ENCODE measurements around the gene WDR7. TPM values are rescaled to one million over a fixed set of nuclear protein-coding genes. Genes with fewer than 3 reads are reported as not detected.

WDR7 gene
- total RNA-seq, 2 experiments from 2014 or later = 28.8 to 30.5 TPM

DNA sequence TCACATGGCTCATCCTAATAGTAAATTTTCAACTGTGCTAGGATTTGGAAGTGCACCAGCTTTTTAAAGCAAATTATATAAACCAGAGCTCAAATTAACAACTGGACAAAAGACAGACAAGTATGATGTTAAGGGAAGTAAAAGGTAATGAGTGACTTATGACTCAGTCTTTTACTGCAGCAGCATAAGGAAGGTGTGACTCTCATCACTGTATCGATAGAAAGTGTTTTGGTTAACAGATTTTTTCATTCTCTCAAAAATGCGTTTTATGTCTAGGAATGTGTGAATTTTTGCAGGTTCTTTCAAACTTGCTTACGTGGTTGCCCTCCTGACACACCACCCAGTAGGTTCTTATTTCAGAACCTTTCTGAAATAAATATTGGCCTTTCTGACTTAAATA lies 251.5 kb downstream of the WDR7 start:
- Mint-ChIP-seq H3K9me3 (no peaks in the 10 kb centered on the region), H3K4me3 (no peak overlapping the region), H3K27ac (no peak overlapping the region), H3K4me1 (ENCODE audit: low read depth) (peaks cover 23% of the 10 kb centered on the region), H3K36me3 (ENCODE audit: low read depth) (peaks cover 6% of the 10 kb centered on the region), H3K27me3 (no peaks in the 10 kb centered on the region)
- ATAC-seq (ENCODE audit: poor library complexity) = no peak
- TF ChIP-seq, protein P1, sequence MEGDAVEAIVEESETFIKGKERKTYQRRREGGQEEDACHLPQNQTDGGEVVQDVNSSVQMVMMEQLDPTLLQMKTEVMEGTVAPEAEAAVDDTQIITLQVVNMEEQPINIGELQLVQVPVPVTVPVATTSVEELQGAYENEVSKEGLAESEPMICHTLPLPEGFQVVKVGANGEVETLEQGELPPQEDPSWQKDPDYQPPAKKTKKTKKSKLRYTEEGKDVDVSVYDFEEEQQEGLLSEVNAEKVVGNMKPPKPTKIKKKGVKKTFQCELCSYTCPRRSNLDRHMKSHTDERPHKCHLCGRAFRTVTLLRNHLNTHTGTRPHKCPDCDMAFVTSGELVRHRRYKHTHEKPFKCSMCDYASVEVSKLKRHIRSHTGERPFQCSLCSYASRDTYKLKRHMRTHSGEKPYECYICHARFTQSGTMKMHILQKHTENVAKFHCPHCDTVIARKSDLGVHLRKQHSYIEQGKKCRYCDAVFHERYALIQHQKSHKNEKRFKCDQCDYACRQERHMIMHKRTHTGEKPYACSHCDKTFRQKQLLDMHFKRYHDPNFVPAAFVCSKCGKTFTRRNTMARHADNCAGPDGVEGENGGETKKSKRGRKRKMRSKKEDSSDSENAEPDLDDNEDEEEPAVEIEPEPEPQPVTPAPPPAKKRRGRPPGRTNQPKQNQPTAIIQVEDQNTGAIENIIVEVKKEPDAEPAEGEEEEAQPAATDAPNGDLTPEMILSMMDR (IDR thresholded peaks at IDR 0.05) = no peak
- intact Hi-C loops (cut with DNase I, micrococcal nuclease) = no loop called here
- no peak for DNase-seq
- Histone ChIP-seq H3K36me3 (ENCODE audit: insufficient read depth, low read length) (no peaks in the 10 kb centered on the region), H3K4me3 (ENCODE audit: low read length) (no peak overlapping the region), H3K27ac (ENCODE audit: low read depth in 1 of 2, low read length in 2 of 2) (no peak overlapping the region), H3K27me3 (ENCODE audit: control insufficient read depth in 1 of 2, insufficient read depth in 2 of 2, low read length in 2 of 2) (no peaks in the 10 kb centered on the region), H3K9me3 (ENCODE audit: control insufficient read depth in 1 of 2, insufficient read depth in 1 of 2, low read length in 2 of 2) (no peaks in the 10 kb centered on the region), H3K4me1 (ENCODE audit: insufficient read depth, low read length) (peaks cover 3% of the 10 kb centered on the region)
- ChIA-PET CTCF (no interaction called here), POLR2A (no interaction called here)

DNA sequence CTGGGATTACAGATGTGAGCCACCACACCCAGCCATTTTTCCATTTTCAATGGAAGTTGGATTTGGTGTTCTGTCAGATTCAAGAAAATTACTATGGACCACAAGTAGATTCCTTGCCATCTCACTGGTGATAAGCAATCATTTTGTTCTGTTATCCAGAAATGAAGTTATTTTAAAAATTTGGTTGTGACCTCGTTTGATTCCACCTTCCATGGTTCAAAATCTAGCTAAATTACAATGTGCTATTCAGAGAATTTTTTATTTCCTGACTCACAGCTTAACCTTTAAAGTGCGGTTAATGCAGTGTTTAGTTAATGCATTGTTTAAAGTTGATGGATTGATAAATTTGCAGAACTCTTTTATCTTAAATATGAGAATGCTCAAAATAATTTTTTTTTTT lies 252.5 kb downstream of the WDR7 start:
- Histone ChIP-seq H3K4me3 (ENCODE audit: low read length) (no peak overlapping the region), H3K36me3 (ENCODE audit: insufficient read depth, low read length) (no peaks in the 10 kb centered on the region), H3K27me3 (ENCODE audit: control insufficient read depth in 1 of 2, insufficient read depth in 2 of 2, low read length in 2 of 2) (no peaks in the 10 kb centered on the region), H3K9me3 (ENCODE audit: control insufficient read depth in 1 of 2, insufficient read depth in 1 of 2, low read length in 2 of 2) (no peaks in the 10 kb centered on the region), H3K27ac (ENCODE audit: low read depth in 1 of 2, low read length in 2 of 2) (no peak overlapping the region), H3K4me1 (ENCODE audit: insufficient read depth, low read length) (peaks cover 3% of the 10 kb centered on the region)
- DNase-seq = no peak
- ATAC-seq (ENCODE audit: poor library complexity) = no peak
- intact Hi-C loops (cut with DNase I, micrococcal nuclease) = no loop called here
- Mint-ChIP-seq H3K27ac (no peak overlapping the region), H3K27me3 (no peaks in the 10 kb centered on the region), H3K36me3 (ENCODE audit: low read depth) (peaks cover 6% of the 10 kb centered on the region), H3K9me3 (no peaks in the 10 kb centered on the region), H3K4me1 (ENCODE audit: low read depth) (peaks cover 17% of the 10 kb centered on the region), H3K4me3 (no peak overlapping the region)
- ChIA-PET POLR2A (no interaction called here), CTCF (no interaction called here)
- TF ChIP-seq, protein P1 (IDR thresholded peaks at IDR 0.05) = no peak

DNA sequence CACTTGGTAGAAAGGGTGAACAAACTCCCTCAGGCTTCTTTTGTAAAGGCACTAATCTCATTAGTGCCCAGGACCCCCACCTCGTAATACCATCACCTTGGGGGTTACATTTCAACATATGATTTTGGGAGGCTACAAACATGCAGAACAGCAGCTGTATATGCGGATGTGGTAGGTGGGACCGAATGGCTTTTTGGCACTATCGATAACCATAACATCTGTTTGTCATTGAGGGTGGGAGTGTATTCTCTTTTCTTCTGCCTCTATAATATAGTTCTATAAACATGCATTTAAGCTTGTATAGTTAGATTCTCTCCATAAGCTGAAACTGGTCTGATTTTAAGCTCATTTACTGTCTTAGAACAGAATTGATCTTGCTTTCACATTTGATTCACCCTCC lies 256.6 kb downstream of the WDR7 start:
- H3K4me3 ChIP-seq (ENCODE audit: low read length) = no peak overlapping the region
- H3K27ac ChIP-seq (ENCODE audit: low read depth in 1 of 2, low read length in 2 of 2) = no peak overlapping the region
- ChIA-PET POLR2A (no interaction called here), CTCF (interaction anchor here (0.8 kb wide), 1 partner anchor 39 kb away, joined by 3 read pairs; no protein-coding TSS in a partner anchor)
- H3K36me3 ChIP-seq (ENCODE audit: insufficient read depth, low read length) = no peaks in the 10 kb centered on the region
- no peak overlapping the region for H3K4me3 Mint-ChIP-seq
- no peaks in the 10 kb centered on the region for H3K9me3 ChIP-seq (ENCODE audit: control insufficient read depth in 1 of 2, insufficient read depth in 1 of 2, low read length in 2 of 2)
- ATAC-seq (ENCODE audit: poor library complexity) = no peak
- H3K36me3 Mint-ChIP-seq (ENCODE audit: low read depth) = peaks cover 15% of the 10 kb centered on the region
- no peak for DNase-seq
- H3K4me1 ChIP-seq (ENCODE audit: insufficient read depth, low read length) = no peaks in the 10 kb centered on the region
- intact Hi-C loops (cut with DNase I, micrococcal nuclease) = no loop called here
- no peaks in the 10 kb centered on the region for H3K4me1 Mint-ChIP-seq (ENCODE audit: low read depth)
- no peaks in the 10 kb centered on the region for H3K27me3 Mint-ChIP-seq
- H3K27ac Mint-ChIP-seq = no peak overlapping the region
- H3K9me3 Mint-ChIP-seq = no peaks in the 10 kb centered on the region
- TF ChIP-seq, protein P1 (IDR thresholded peaks at IDR 0.05) = no peak
- H3K27me3 ChIP-seq (ENCODE audit: control insufficient read depth in 1 of 2, insufficient read depth in 2 of 2, low read length in 2 of 2) = no peaks in the 10 kb centered on the region
